AML-193 (cell line): ENCODE data around the gene UBE2L6.
"Not testable (repeated sequence)": the region's sequence is repeated elsewhere in the genome, so short reads cannot be mapped to it uniquely, and the experiment has no call there.

Source experiments
- DNase-seq, 2 experiments: peaks; one replicate each; lab custom pipeline; 2025; lab: John Stamatoyannopoulos, UW

Gene UBE2L6

DNA sequence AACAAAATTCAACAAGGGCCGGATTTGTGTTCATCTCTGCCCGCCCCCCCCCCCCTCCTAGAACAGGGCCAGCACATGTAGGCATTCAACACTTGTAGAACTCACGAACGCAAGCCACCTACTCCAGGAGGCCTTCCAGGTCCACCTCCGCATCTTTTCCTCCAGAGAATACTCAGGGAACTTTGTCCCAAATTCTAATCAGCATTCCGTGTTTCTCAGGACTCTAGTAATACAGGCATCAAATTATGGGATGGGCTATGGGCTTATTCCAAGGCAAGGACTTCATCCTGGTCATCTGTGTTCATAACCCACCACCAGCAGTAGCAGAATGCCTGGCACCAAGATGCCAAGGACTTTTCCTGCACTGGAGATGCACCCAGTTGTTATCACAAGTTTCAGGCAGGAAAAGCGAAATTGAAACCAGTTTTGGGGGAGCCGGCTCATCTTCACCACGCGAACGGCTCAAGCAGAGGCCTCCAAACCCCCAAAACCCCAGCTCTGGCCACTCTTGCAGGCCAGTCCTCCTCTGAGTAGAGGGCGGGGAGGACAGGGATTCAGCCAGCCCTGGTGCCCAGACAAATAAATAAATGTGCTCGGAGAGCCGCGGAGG, 462 bp downstream of the UBE2L6 start:
- DNase-seq, result no peak

DNA sequence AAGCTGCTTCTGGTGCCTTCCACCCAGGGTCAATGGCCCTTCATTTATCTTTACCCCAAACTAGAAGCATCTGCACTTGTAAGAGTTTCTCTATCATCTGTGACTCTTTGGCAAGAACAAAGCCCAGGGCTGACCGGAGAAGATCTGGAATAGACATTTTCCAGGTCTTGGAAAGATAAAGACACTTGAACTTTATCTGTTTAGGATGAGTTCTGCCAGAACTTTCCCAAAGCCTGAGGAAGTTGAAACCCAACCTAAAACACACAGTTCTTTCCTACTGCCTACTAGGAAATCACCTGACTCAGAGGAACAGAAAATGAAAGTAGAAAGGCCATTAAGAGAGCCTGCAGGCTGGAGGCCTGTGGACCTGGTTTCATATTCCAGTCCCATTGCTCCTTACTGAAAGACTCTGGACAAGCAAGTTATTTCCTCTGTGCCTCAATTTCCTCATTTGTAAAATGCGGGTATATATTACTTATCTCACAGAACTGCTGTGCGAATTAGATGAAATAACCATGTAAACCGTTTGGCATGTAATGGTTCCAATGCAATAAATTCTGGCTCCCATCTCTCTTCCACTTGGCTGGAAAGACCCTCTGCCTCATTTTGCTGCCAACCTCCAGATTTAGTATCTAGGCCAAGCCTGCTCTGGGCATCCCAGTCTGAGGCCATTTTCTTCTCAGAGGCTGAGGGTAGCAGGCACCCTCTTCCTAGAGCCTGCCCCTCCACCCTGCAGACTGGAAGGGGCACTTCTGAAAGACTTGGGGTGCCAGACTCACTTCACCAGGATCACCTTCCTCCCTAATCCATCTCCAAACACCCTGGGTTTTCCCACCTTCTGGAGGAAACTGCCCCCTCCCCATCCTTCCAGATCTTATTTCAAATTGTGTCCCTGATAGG, 1.2 kb downstream of the UBE2L6 start:
- peak; percentile 59 for DNase-seq

DNA sequence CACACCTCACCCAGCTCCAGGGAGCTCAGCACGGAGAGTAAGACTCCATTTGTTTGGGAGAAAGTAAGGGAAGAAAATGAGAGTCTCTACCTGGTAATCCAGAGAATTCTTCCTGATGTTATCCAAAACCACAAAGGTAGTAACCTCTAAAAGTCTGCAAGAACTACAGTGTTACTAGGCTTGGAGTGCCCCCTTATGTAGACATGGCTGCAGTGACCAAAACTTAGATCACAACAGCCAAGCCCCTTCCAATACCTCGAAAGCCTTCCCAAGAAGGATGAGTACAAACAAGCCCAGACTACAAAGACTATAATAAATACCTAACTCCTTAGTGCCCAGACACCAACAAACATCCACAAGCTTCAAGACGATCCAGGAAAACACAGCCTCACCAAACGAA, 4.9 kb downstream of the UBE2L6 start:
- DNase-seq, result no peak

DNA sequence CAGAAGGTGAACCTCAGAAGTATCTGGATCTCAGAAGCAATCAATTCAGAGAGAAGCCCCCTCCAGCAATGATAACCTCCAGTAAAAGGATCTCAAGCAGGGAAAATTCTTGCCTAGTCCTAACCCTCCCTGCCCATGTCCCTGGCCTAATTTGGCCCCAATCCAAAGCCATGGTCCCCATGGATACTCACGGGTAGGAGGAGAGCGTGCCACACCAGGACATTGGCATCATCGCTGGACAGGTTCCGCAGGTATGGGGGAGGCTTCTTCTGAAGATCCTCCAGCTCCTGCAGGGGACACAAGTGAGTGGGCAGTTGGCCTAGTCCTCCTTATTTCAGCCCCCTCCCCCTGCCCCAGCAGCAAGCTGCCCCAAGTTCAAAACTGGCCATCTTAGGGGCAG, 7.3 kb downstream of the UBE2L6 start:
- DNase-seq, result no peak

DNA sequence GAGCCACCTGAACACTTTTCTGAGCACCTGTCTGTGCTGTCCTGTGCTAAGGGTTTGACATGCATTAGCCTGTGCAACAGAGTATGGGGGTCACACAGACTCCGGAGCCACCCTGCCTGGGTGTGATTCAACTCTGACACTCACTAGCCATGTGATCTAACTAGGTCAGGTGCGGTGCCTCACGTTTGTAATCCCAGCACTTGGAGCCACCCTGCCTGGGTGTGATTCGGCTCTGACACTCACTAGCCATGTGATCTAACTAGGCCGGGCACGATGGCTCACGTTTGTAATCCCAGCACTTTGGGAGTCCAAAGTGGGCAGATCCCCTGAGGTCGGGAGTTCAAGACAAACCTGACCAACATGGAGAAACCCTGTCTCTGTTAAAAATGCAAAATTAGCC, 11.4 kb downstream of the UBE2L6 start:
- DNase-seq, result no peak

- DNase-seq, result no peak
Observed at GRCh38 chr11:57555393-57555792, 12.1 kb downstream of the UBE2L6 start.

- no peak for DNase-seq
Observed at GRCh38 chr11:57552479-57552878, 15.0 kb downstream of the UBE2L6 start.

DNA sequence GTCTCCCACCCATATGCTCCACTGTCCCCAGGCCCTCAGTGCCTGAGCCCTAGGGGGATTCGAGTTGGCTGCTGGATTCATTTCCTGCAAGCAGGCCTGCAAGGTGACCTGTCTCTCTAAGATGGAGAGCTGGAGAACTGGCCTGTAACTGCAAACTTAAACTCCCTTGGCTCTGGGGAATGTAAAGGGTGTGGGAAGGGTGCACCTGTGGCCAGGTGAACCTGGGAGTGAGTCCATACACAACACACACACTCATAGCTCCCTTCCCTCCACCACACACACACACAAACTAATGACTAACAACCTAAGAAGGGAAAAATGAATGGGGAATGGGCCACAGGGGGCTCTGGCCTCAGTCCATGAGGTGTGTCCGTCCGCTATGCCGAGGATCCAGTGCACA, 15.5 kb downstream of the UBE2L6 start:
- no peak for DNase-seq

DNA sequence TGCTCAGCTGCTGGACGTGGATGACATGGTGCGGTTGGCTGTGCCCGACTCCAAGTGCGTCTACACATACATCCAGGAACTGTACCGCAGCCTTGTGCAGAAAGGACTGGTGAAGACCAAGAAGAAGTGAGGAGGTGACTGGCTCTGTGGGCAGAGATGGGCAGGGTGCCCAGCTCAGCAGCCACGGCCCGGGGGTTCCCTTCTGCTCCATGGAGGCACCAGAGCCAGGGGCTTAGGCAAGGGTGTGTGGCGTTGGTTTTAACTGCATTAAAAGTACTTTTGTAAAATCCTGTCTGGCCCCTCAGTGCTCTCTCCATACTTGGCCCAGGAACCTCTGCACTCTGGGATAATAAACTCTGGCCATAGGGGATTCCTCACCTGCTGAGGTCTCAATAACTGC, 17.5 kb downstream of the UBE2L6 start:
- no peak for DNase-seq

GRCh38 chr11:57547854-57548377, 19.6 kb downstream of the UBE2L6 start:
- no peak for DNase-seq

DNA sequence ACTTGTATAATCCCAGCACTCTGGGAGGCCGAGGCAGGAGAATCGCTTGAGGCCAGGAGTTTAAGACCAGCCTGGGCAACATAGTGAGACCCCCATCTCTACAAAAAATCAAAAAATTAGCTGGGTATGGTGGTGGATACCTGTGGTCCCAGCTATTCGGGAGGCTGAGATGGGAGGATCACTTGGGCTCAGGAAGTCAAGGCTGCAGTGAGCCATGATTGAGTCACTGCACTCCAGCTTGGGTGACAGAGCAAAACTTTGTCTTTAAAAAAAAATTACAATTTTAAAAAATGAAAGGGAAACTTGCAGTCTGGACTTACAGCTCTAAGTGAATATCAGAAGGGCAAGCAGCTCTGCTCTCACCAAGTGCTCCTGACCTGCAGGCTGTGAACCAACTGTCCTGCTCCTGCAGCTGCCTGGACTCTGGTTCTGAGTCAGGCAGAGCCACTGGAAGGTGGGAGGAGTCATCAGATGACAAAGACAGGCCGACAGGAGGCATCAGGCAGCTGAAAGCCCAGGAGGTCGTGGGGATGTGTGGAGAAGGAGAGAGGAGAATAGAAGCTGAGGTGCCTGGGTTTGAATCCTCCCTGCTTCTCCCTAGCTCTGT, 20.5 kb downstream of the UBE2L6 start:
- DNase-seq, result no peak

DNA sequence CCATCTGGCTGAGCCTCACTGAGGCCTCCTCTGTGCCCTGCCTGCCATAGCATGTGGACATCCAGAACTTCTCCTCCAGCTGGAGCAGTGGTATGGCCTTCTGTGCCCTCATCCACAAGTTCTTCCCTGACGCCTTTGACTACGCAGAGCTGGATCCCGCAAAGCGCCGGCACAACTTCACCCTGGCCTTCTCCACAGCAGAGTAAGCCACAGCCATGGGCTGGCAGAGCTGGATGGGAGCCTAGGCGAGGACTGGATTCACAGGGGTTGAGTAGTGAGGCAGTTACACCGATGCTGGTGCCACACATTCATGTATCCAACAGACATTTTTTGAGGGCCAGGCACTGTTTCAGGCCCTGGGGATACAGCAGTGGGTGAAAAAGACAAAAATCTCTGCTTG, 21.0 kb downstream of the UBE2L6 start:
- DNase-seq, result no peak

DNA sequence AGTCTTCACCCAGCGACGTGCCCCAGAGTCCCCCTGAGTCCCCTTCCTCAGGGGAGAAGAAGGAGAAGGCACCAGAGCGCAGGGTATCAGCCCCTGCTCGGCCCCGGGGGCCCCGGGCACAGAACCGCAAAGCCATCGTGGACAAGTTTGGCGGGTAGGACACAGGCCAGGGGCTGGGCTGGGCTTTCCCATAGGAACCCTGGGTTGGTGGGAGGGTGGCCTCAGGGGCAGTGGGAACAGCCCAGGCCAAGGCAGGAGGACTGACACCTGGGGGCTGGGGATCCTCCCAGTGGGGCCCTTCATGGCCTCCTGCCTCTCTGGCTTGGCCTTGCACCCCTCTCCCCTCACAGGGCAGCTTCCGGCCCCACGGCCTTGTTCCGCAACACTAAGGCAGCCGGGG, 21.6 kb downstream of the UBE2L6 start:
- DNase-seq, result no peak

DNA sequence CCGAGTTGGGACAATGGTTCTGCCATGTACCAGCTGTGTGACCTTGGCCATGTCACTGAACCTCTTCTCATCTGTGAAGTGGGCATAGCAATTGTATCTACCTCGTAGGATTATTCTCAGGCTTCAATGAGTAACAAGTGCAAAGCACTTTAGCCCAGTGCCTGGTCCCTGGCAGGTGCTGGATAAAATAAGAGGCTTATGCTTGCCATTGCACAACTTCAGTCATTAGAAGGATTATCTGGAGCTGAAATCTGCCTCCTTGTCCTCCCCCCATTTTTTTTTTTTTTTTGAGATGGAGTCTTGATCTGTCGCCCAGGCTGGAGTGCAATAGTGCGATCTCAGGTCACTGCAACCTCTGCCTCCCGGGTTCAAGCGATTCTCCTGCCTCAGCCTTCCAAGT, 22.9 kb downstream of the UBE2L6 start:
- DNase-seq, result no peak

DNA sequence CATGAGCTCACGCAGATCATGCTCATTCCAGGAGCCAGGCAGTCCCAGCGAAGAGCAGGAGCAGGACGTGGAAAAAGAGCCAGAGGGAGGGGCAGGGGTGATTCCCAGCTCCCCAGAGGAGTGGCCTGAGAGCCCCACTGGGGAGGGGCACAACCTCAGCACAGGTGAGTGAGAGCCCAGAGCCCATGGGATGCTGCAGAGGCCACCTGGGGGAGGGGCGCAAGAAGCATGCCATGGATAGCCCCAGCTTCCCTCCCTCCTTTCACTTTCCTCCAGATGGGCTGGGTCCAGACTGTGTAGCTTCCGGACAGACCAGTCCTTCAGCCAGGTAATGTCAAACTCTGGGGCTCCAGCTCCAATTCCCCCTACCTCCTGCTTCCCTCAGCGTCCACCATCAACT, 23.9 kb downstream of the UBE2L6 start:
- no peak for DNase-seq

GRCh38 chr11:57542582-57542981, 24.9 kb downstream of the UBE2L6 start:
- DNase-seq, result no peak

- no peak for DNase-seq
Observed at GRCh38 chr11:57541169-57541568, 26.3 kb downstream of the UBE2L6 start.

- DNase-seq, result no peak
Observed at GRCh38 chr11:57539342-57539741, 28.1 kb downstream of the UBE2L6 start.

DNA sequence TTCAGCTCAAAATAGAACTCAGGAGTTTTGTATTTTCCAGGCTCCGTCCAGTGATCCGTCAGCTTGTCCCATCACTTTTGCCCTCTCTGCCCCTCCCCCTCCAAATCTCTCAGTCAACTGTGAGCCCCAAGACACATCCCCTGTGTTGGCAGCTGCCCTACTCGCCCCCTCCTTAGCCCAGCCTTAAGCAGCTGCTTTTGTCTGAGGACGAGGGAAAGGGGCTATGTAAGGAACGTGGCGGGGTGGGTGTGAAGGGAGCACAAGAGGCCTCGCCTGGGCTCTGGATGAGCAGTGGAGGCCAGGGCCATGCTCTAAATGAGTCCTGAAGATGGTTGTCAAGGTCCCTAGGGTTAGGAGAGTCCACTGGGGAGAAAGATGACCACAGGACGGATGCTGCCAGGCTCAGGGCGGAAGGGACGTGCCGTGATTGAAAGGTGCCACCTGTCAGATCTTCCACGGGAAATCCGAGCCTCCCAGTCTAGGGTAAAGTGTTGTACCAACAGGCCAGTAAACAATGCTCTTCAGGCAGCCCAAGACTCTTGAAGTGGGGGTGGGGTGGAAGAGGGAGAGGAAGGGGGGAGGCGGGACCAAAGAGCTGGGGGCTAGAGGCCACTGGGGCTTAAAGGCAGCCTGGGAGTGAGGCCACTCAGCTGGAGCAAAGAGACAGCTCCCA, 30.4 kb downstream of the UBE2L6 start, which contains the start of gene SMTNL1:
TSS of gene SMTNL1 (plus strand) at position 649 of the 673 bp plus-strand sequence. CDS start 5,048 bp downstream, outside the sequence.
- no peak for DNase-seq

GRCh38 chr11:57534449-57534848, 33.0 kb downstream of the UBE2L6 start:
- not testable (repeated sequence) for DNase-seq

- DNase-seq, result peak; percentile 97 to 98
Observed at GRCh38 chr11:57530596-57531507, 36.6 kb downstream of the UBE2L6 start, which contains the start of gene TIMM10. Gene TIMM10 (minus strand): TSS chr11:57530754. CDS start chr11:57530189, 565 bp downstream.
